Testis (tissue), 3 donors: ENCODE measurements around the gene SULT2B1. TPM values are rescaled to one million over a fixed set of nuclear protein-coding genes. Genes with fewer than 3 reads are reported as not detected.
A peak's percentile ranks its signal among the peaks of the same experiment; 100 is the strongest.

Experiments used
- DNase-seq: peaks from one replicate; pipeline ENCODE4 v3.0.0-alpha.2; 2019
- H3K27ac ChIP-seq, 2 donors: fragments of 200-600 bp; sonication (generic); one replicate each; pipeline ENCODE4 v1.5.1; 2019
- H3K27me3 ChIP-seq: fragments of 200-600 bp; sonication (generic); one replicate; pipeline ENCODE4 v1.5.1; 2019
- H3K36me3 ChIP-seq: fragments of 200-600 bp; sonication (generic); one replicate; pipeline ENCODE4 v1.5.1; 2017; ENCODE audit warnings: low read depth; ENCODE audit errors: missing control alignments
- H3K4me1 ChIP-seq: fragments of 200-600 bp; sonication (generic); one replicate; pipeline ENCODE4 v1.5.1; 2019
- H3K4me3 ChIP-seq, 2 donors: fragments of 200-600 bp; sonication (generic); one replicate each; pipeline ENCODE4 v1.5.1; 2017 to 2019
- H3K9me3 ChIP-seq: fragments of 200-600 bp; sonication (generic); one replicate; pipeline ENCODE4 v1.5.1; 2017
- CTCF ChIP-seq, 3 experiments: fragments of 450-650 bp in 2 of 3; fragments of 200-600 bp in 1 of 3; sonication (generic) in 1 of 3; IDR thresholded peaks; one replicate each; pipeline ENCODE4 v1.5.1; 2016 to 2019; ENCODE audit warnings: antibody characterized with exemption in 3 of 3, mild to moderate bottlenecking in 2 of 3, moderate library complexity in 1 of 3
- POLR2A ChIP-seq: fragments of 450-650 bp; IDR thresholded peaks from one replicate; pipeline ENCODE4 v1.6.1; 2017; ENCODE audit warnings: antibody characterized with exemption, mild to moderate bottlenecking, moderate library complexity
- WGBS, 2 donors: methylation state at CpG; one replicate each; pipeline ENCODE4 v1.1.5; 2018; 5-methylcytosine and 5-hydroxymethylcytosine counted together
- intact Hi-C: fragments of 100-400 bp; cut with DNase I; formaldehyde crosslinking; loops from one replicate; pipeline ENCODE4 v1.15.1; 2023; ENCODE audit warnings: low total_unique reads
- polyA plus RNA-seq: library from polyadenylated mRNA; stranded (reverse); fragments of 350-450 nt; fragmentation: Illumina TruSeq; extraction: RNeasy Lipid Tissue Mini Kit (QIAGEN cat#74804); gene quantifications from one replicate; pipeline ENCODE4 v1.2.3, GENCODE V29; 2014; ENCODE audit warnings: low read depth, low replicate concordance; ENCODE audit not compliant: insufficient read depth
- total RNA-seq, 2 donors: library from RNA; depleted of rRNA; stranded (reverse); fragments of >200 nt; gene quantifications; one replicate each; pipeline ENCODE4 v1.2.3, GENCODE V29; 2016

SULT2B1 gene
- total and polyA plus RNA-seq, 3 donors from 2014 or later: 1.0 to 1.4 (median 1.1) TPM

GRCh38 chr19:48627201-48627864, 75.4 kb downstream of the SULT2B1 start:
- no peak overlapping the region for H3K27ac ChIP-seq
- WGBS, 2 donors: 84 to 92% methylated on average over 5 to 6 of the region's 6 CpGs
- H3K27me3 ChIP-seq: no peaks in the 10 kb centered on the region
- intact Hi-C loops: no loop called here
- peaks cover 36% of the 10 kb centered on the region for H3K4me1 ChIP-seq
- no peak overlapping the region for H3K4me3 ChIP-seq
- H3K9me3 ChIP-seq: no peaks in the 10 kb centered on the region
- no peaks in the 10 kb centered on the region for H3K36me3 ChIP-seq
- DNase-seq: no peak
- TF ChIP-seq CTCF (IDR thresholded peaks at IDR 0.05) (no peak), POLR2A (no peak)

- Histone ChIP-seq H3K36me3 (no peaks in the 10 kb centered on the region), H3K27ac (no peak overlapping the region)
- DNase-seq: no peak
Observed at GRCh38 chr19:48627865-48628314, 75.9 kb downstream of the SULT2B1 start.

GRCh38 chr19:48628486-48629296, 76.7 kb downstream of the SULT2B1 start:
- H3K27ac ChIP-seq: peak overlapping the region; percentile 41 to 87
- H3K27me3 ChIP-seq: no peaks in the 10 kb centered on the region
- H3K4me3 ChIP-seq: no peak overlapping the region
- no peak for DNase-seq
- H3K9me3 ChIP-seq: no peaks in the 10 kb centered on the region
- intact Hi-C loops: no loop called here
- WGBS, 2 donors: 77 to 79% methylated on average over 22 to 34 of the region's 34 CpGs
- TF ChIP-seq POLR2A (no peak), CTCF (IDR thresholded peaks at IDR 0.05) (no peak)
- no peaks in the 10 kb centered on the region for H3K36me3 ChIP-seq
- peaks cover 42% of the 10 kb centered on the region for H3K4me1 ChIP-seq

More at GRCh38 chr19:48627865-48628314, 75.9 kb downstream of the SULT2B1 start:
- intact Hi-C loops: no loop called here
- Histone ChIP-seq H3K4me3 (no peak overlapping the region), H3K4me1 (peaks cover 41% of the 10 kb centered on the region), H3K9me3 (no peaks in the 10 kb centered on the region), H3K27me3 (no peaks in the 10 kb centered on the region)
- WGBS, 2 donors: 89 to 90% methylated on average over 7 to 17 of the region's 17 CpGs
- no peak for TF ChIP-seq POLR2A
- TF ChIP-seq CTCF (IDR thresholded peaks at IDR 0.05): no peak

GRCh38 chr19:48629297-48629598, 77.3 kb downstream of the SULT2B1 start:
- Histone ChIP-seq H3K4me3 (peak overlapping the region in 1 of 2 donors; percentile 40), H3K4me1 (peaks cover 47% of the 10 kb centered on the region), H3K36me3 (no peaks in the 10 kb centered on the region), H3K9me3 (no peaks in the 10 kb centered on the region), H3K27me3 (no peaks in the 10 kb centered on the region), H3K27ac (peak overlapping the region; percentile 87 to 98)
- TF ChIP-seq CTCF (IDR thresholded peaks at IDR 0.05) (no peak), POLR2A (no peak)
- 54 to 62% methylated on average over 14 to 22 of the region's 22 CpGs for WGBS, 2 donors
- DNase-seq: no peak
- intact Hi-C loops: no loop called here
